Naive thymus-derived CD8-positive, alpha-beta T cell (primary cell): Measurements from ENCODE around the gene LARGE2. TPM values are rescaled to one million over a fixed set of nuclear protein-coding genes. Genes with fewer than 3 reads are reported as not detected.

Experiments
- ATAC-seq, 2 donors: fragments of 150-1000 bp; cut with Tn5 transposase in 1 of 2; sonication (Bioruptor Pico), chemical (Tn5 transposase) in 1 of 2; 1 replicate in 1 of 2; 2 replicates in 1 of 2; pipeline ENCODE4 v1.10.0; 2021; ENCODE audit warnings: mild to moderate bottlenecking in 2 of 2, moderate library complexity in 2 of 2
- POLR2A ChIA-PET: fragments of 350-600 bp; sonication (Branson Sonifier 250); formaldehyde crosslinking; loops from one replicate; lab custom pipeline; 2021; ENCODE audit warnings: antibody characterized with exemption; lab: Charles Lee
- DNase-seq, 10 donors: peaks; one replicate each; pipeline versions ENCODE4 v3.0.0 to v3.0.0-alpha.2; 2020 to 2022
- H3K27ac Mint-ChIP-seq, 10 donors: one replicate each; pipeline ENCODE4 v1.8.0; 2020 to 2022; ENCODE audit warnings: mild to moderate bottlenecking in 10 of 10, mixed read lengths in 10 of 10, moderate library complexity in 4 of 10, inconsistent platforms in 1 of 10
- H3K27me3 Mint-ChIP-seq, 5 donors: one replicate each; pipeline ENCODE4 v1.8.0; 2021 to 2022; ENCODE audit warnings: mixed read lengths in 5 of 5
- H3K36me3 Mint-ChIP-seq, 3 donors: one replicate each; pipeline ENCODE4 v1.8.0; 2020 to 2022; ENCODE audit warnings: mixed read lengths in 3 of 3, mild to moderate bottlenecking in 2 of 3, inconsistent platforms in 1 of 3
- H3K4me1 Mint-ChIP-seq, 4 donors: one replicate each; pipeline ENCODE4 v1.8.0; 2021 to 2022; ENCODE audit warnings: mixed read lengths in 4 of 4
- H3K4me3 Mint-ChIP-seq, 10 donors: one replicate each; pipeline ENCODE4 v1.8.0; 2020 to 2022; ENCODE audit warnings: mild to moderate bottlenecking in 10 of 10, mixed read lengths in 10 of 10, moderate library complexity in 6 of 10, inconsistent platforms in 1 of 10
- H3K9me3 Mint-ChIP-seq, 9 donors: one replicate each; pipeline ENCODE4 v1.8.0; 2020 to 2022; ENCODE audit warnings: mixed read lengths in 9 of 9, mild to moderate bottlenecking in 3 of 9, inconsistent platforms in 1 of 9, moderate library complexity in 1 of 9
- polyA plus RNA-seq, 3 donors: library from polyadenylated mRNA; unstranded; fragments of 300-500 nt; fragmentation: Illumina TruSeq; gene quantifications; one replicate each; pipeline ENCODE4 v1.2.3, GENCODE V29; 2021
- total RNA-seq, 8 experiments: library from RNA in 2 of 8; stranded (reverse) in 2 of 8; gene quantifications; one replicate each; pipeline ENCODE4 v1.2.3 and lab custom pipeline; 2021 to 2026

The LARGE2 gene
- total and polyA plus RNA-seq, 5 experiments from 2014 or later: 0.71 to 5.6 (median 2.0) TPM

DNA sequence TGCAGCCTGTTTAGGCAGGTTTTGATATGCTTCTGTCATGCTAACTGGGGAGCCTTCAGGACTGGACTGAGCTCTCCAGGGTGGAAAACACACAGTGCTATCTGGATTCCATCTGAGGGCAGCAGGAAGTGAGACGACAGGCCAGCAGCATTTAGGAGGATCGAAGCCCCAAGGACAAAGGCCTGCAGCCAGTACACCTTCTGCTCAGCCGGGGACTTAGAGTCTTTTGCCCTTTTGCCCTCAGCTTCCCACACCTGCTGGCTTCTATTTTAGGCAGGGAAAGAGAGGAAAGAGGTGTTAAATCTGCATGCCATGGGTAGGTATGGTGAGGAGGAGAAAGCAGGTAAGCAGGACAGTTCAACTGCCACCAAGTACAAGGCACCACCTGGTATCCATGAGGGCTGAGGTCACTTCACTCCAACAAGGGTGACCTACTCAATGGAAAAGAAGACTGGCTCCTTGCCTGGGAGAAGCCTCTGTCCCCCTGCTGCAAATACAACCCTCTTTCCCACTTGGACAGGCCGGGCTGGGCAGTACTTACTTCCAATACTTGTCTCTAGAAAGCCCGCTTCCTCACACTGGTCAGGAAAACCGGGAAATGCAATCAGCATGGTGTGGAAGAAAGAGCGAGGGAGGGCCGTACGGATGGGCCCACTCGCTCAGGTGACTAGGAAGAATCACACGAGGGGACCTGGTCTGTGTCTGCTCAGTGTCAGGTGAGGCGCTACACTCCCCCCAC, 12.3 kb downstream of the LARGE2 start:
- peak in 1 of 10 donors; percentile 52 for DNase-seq
- H3K9me3 Mint-ChIP-seq: no peaks in the 10 kb centered on the region
- peak overlapping the region in 1 of 10 donors; percentile 32 for H3K27ac Mint-ChIP-seq
- H3K4me3 Mint-ChIP-seq: no peak overlapping the region
- POLR2A ChIA-PET: interaction anchor here (1.6 kb wide), 1 partner anchor 17 kb away, joined by 3 read pairs; the partner anchor contains the start of gene PEX16
- peaks cover 11 to 59% (median 20%) of the 10 kb centered on the region in 4 donors for H3K4me1 Mint-ChIP-seq
- H3K36me3 Mint-ChIP-seq: peaks cover 0 to 60% (median 10%) of the 10 kb centered on the region in 3 donors
- no peaks in the 10 kb centered on the region for H3K27me3 Mint-ChIP-seq
- no peak for ATAC-seq

DNA sequence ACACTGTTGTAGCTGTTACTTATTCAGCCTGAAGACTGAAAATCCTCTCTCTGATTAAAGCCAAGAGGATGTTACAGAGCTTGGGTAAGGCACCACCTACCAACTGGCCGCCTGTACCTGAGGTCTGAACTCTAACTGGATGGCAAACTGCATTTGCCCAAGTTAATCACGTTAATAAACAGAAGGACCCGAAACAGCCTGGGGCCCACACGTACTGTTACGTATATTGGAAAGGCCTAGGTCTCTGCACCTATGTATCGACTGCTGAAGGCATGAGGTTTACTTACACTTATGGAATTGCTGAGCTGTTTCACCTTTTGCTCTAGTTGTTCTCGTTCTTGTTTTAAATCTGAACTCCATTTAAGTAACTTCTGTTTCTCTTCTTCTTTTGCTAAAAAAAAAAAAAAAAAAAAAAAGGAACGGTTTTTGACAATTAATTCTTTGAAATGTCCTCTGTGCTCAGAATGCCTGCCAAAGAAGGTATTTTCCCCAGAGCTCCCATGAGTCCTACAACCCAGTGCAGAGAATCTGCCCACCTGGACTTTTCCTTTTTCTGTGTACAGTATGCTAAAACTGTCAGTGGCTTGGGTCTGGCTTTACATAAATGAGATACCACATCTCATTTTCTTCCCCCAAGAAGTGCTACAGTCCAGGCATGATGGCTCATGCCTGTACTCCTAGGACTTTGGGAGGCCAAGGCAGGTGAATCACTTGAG, 13.1 kb downstream of the LARGE2 start:
- POLR2A ChIA-PET: no interaction called here
- H3K4me1 Mint-ChIP-seq: peaks cover 4 to 52% (median 12%) of the 10 kb centered on the region in 4 donors
- ATAC-seq: no peak
- no peaks in the 10 kb centered on the region for H3K27me3 Mint-ChIP-seq
- H3K27ac Mint-ChIP-seq: peak overlapping the region in 2 of 10 donors; percentile 29 to 32
- no peak for DNase-seq
- H3K36me3 Mint-ChIP-seq: peaks cover 0 to 60% (median 10%) of the 10 kb centered on the region in 3 donors
- H3K9me3 Mint-ChIP-seq: no peaks in the 10 kb centered on the region
- no peak overlapping the region for H3K4me3 Mint-ChIP-seq

DNA sequence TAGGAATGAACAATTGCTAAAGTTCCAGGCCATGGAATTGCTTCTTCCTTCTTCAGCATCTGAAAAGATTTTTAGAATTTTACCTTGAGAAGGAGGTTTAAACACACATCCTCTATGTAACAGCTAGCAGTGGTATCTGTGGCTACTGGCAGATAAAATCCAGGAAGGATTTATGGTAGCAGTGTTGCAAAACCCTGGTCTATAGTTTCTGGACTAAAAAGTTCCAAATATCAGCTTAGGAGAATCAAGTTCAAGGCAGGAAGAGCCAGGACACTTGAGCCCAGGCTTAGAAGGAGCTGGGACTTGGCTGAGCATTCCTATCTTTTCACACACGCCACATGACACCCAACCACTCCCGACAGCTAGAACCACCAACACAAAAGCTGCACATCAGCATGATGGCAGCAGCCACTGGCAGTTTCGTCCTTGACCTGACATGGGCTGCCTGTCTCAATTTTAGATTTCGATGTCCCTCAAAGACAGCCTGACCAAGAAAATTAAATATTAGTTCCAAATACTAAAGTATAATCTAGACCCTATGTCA, 14.1 kb downstream of the LARGE2 start:
- Mint-ChIP-seq H3K4me3 (peak overlapping the region in 1 of 10 donors; percentile 52), H3K9me3 (no peaks in the 10 kb centered on the region), H3K4me1 (peaks cover under 1 to 41% (median 2%) of the 10 kb centered on the region in 4 donors), H3K27me3 (no peaks in the 10 kb centered on the region), H3K27ac (peak overlapping the region in 3 of 10 donors; percentile 36 to 65 (median 40)), H3K36me3 (peaks cover 0 to 61% (median 10%) of the 10 kb centered on the region in 3 donors)
- POLR2A ChIA-PET: no interaction called here
- DNase-seq (no peak), ATAC-seq (no peak)

- H3K9me3 Mint-ChIP-seq: no peaks in the 10 kb centered on the region
- peaks cover 0 to 63% (median 17%) of the 10 kb centered on the region in 3 donors for H3K36me3 Mint-ChIP-seq
- no peak for ATAC-seq
- H3K4me1 Mint-ChIP-seq: peaks cover 0 to 38% (median 0%) of the 10 kb centered on the region in 4 donors
- peak overlapping the region in 2 of 10 donors; percentile 3 to 45 for H3K27ac Mint-ChIP-seq
- no peaks in the 10 kb centered on the region for H3K27me3 Mint-ChIP-seq
- H3K4me3 Mint-ChIP-seq: no peak overlapping the region
- no peak for DNase-seq
- POLR2A ChIA-PET: no interaction called here
Measured at GRCh38 chr11:45937916-45938315, 15.5 kb downstream of the LARGE2 start.

- Mint-ChIP-seq H3K27ac (peak overlapping the region in 1 of 10 donors; percentile 14), H3K4me1 (peaks cover 0 to 25% (median 0%) of the 10 kb centered on the region in 4 donors), H3K36me3 (peaks cover 0 to 63% (median 13%) of the 10 kb centered on the region in 3 donors), H3K27me3 (no peaks in the 10 kb centered on the region), H3K4me3 (no peak overlapping the region), H3K9me3 (no peaks in the 10 kb centered on the region)
- ATAC-seq (no peak), DNase-seq (no peak)
- POLR2A ChIA-PET: interaction anchor here (0.6 kb wide), 2 partner anchors 77 to 566 kb away, joined by 3 read pairs; no protein-coding TSS in a partner anchor
Measured at GRCh38 chr11:45939836-45940235, 17.4 kb downstream of the LARGE2 start.

DNA sequence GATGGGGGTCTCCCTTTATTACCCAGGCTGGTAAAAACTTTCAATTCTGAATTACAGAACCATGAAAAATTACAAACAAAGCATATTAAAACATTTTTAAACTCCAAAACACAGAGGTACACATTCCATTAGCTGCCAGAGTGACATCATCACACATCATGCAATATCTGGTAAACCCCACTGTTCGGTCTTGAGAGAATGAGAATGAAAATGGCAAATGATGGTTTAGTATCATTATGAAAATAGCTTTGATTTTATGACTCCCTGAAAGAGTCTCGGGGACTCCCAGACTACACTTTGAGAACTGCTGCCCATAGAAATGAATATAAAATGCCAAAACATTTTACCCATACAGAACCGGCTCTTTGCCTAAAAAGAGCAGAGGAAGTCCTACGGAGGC, 18.8 kb downstream of the LARGE2 start:
- Mint-ChIP-seq H3K4me3 (no peak overlapping the region), H3K27ac (no peak overlapping the region), H3K4me1 (peaks cover 0 to 16% (median under 1%) of the 10 kb centered on the region in 4 donors), H3K36me3 (peaks cover 0 to 65% (median 25%) of the 10 kb centered on the region in 3 donors), H3K27me3 (no peaks in the 10 kb centered on the region), H3K9me3 (no peaks in the 10 kb centered on the region)
- DNase-seq: no peak
- POLR2A ChIA-PET: no interaction called here
- ATAC-seq: no peak

DNA sequence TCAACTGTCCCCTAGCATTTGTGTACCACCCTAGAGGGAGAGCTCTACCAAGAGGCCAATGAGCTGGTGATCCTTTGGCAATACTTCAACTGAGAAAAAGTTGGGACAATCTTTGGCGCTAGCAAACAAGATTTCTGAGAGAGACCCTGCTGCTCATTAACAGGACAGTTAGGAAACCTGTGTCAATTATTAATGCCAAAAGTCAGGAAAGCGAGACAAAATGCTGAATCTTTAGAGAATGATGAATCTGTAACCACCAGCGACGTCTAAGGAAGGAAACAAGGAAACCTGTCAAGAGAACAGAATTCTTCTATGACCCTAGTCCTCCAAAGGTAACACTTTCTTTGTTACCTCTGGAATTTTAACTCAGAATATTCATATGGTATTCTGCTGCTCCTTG, 19.9 kb downstream of the LARGE2 start:
- no peaks in the 10 kb centered on the region for H3K9me3 Mint-ChIP-seq
- POLR2A ChIA-PET: interaction anchor here (0.5 kb wide), 1 partner anchor 15 kb away, joined by 3 read pairs; no protein-coding TSS in a partner anchor

GRCh38 chr11:45945397-45945999, 23.0 kb downstream of the LARGE2 start:
- H3K27ac Mint-ChIP-seq: peak overlapping the region in 1 of 10 donors; percentile 54
- POLR2A ChIA-PET: no interaction called here
- no peak for ATAC-seq
- no peak overlapping the region for H3K4me3 Mint-ChIP-seq
- no peak for DNase-seq
- no peaks in the 10 kb centered on the region for H3K27me3 Mint-ChIP-seq
- H3K36me3 Mint-ChIP-seq: peaks cover 0 to 87% (median 29%) of the 10 kb centered on the region in 3 donors
- H3K4me1 Mint-ChIP-seq: peaks cover 0 to 2% (median 0%) of the 10 kb centered on the region in 4 donors
- no peaks in the 10 kb centered on the region for H3K9me3 Mint-ChIP-seq

More for the DNA sequence above, 19.9 kb downstream of the LARGE2 start:
- peaks cover 0 to 67% (median 21%) of the 10 kb centered on the region in 3 donors for H3K36me3 Mint-ChIP-seq
- peaks cover 0 to 10% (median under 1%) of the 10 kb centered on the region in 4 donors for H3K4me1 Mint-ChIP-seq
- DNase-seq (no peak), ATAC-seq (no peak)
- no peaks in the 10 kb centered on the region for H3K27me3 Mint-ChIP-seq
- no peak overlapping the region for H3K4me3 Mint-ChIP-seq
- H3K27ac Mint-ChIP-seq: no peak overlapping the region

DNA sequence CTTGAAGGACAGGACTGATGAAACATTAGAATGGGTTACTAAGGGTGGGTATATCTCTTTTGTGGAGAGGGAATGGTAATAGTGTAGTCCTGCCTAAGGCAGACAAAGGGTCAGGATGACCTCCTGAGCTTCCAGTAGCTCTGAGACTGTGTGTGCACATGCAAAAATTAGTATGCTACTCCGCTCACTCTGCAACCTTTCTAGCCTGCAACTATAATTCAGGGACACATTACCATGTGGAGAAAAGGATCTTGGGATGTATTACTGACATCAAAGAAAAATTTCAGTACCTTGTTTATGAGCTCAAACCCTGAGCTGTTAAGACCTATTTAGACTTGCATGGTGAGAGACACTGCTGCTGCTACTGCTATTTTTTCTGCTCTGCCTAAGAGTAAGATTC, 25.4 kb downstream of the LARGE2 start:
- Mint-ChIP-seq H3K27me3 (no peaks in the 10 kb centered on the region), H3K4me1 (peaks cover 0 to 2% (median 0%) of the 10 kb centered on the region in 4 donors), H3K9me3 (no peaks in the 10 kb centered on the region), H3K36me3 (peaks cover 0 to 92% (median 23%) of the 10 kb centered on the region in 3 donors), H3K4me3 (no peak overlapping the region), H3K27ac (peak overlapping the region in 1 of 10 donors; percentile 25)
- POLR2A ChIA-PET: no interaction called here
- ATAC-seq: no peak
- DNase-seq: no peak

GRCh38 chr11:45948356-45948755, 25.9 kb downstream of the LARGE2 start:
- no peaks in the 10 kb centered on the region for H3K27me3 Mint-ChIP-seq
- peaks cover 0 to 2% (median under 1%) of the 10 kb centered on the region in 4 donors for H3K4me1 Mint-ChIP-seq
- POLR2A ChIA-PET: no interaction called here
- no peak overlapping the region for H3K4me3 Mint-ChIP-seq
- peaks cover 0 to 92% (median 27%) of the 10 kb centered on the region in 3 donors for H3K36me3 Mint-ChIP-seq
- no peak for ATAC-seq
- H3K9me3 Mint-ChIP-seq: no peaks in the 10 kb centered on the region
- no peak for DNase-seq
- H3K27ac Mint-ChIP-seq: no peak overlapping the region

GRCh38 chr11:45949992-45950407, 27.5 kb downstream of the LARGE2 start:
- Mint-ChIP-seq H3K9me3 (no peaks in the 10 kb centered on the region), H3K4me3 (no peak overlapping the region)

GRCh38 chr11:45959851-45960250, 37.4 kb downstream of the LARGE2 start:
- ATAC-seq: no peak
- Mint-ChIP-seq H3K27ac (no peak overlapping the region), H3K4me3 (no peak overlapping the region), H3K36me3 (peaks cover 0 to 56% (median 29%) of the 10 kb centered on the region in 3 donors), H3K4me1 (no peaks in the 10 kb centered on the region), H3K9me3 (no peaks in the 10 kb centered on the region), H3K27me3 (no peaks in the 10 kb centered on the region)
- DNase-seq: no peak
- POLR2A ChIA-PET: no interaction called here

More at GRCh38 chr11:45949992-45950407, 27.5 kb downstream of the LARGE2 start:
- Mint-ChIP-seq H3K27me3 (no peaks in the 10 kb centered on the region), H3K36me3 (peaks cover 0 to 85% (median 25%) of the 10 kb centered on the region in 3 donors), H3K27ac (peak overlapping the region in 1 of 10 donors; percentile 6), H3K4me1 (peaks cover 0 to 2% (median under 1%) of the 10 kb centered on the region in 4 donors)
- ATAC-seq (no peak), DNase-seq (no peak)
- POLR2A ChIA-PET: no interaction called here
